Daoy (cell line): ENCODE measurements around the gene PDE3B. TPM values are rescaled to one million over a fixed set of nuclear protein-coding genes. Genes with fewer than 3 reads are reported as not detected.
"Not testable (repeated sequence)": the region's sequence is repeated elsewhere in the genome, so short reads cannot be mapped to it uniquely, and the experiment has no call there.

Experiments used
- DNase-seq: peaks from one replicate; pipeline ENCODE4 v3.0.0-alpha.2; 2015; ENCODE audit warnings: low read depth
- total RNA-seq: library from RNA; depleted of rRNA; stranded (reverse); fragments of >200 nt; shearing (Covaris generic); gene quantifications from 2 replicates; pipeline ENCODE4 v1.2.3, GENCODE V29; 2014; rRNA removed

PDE3B gene
- 2.3 and 5.1 TPM in 2 replicates for total RNA-seq

DNA sequence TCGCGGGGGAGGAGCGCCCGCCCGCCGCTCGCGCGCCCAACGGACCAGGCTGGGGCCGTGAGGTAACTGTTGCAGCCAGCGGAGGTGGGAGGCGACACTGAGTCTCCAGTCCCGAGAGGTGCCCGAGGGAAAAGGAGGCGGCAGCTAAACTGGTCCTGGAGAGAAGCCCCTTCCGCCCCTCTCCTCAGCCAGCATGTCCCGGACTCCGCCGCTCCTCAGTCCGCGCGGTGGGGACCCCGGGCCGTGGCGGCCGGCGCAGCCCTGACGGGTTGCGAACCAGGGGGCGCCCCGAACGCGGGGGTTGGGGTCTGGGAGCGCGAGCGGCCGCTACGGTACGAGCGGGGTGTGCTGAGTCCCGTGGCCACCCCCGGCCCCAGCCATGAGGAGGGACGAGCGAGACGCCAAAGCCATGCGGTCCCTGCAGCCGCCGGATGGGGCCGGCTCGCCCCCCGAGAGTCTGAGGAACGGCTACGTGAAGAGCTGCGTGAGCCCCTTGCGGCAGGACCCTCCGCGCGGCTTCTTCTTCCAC is at the start of gene PDE3B:
TSS of gene PDE3B (plus strand) at position 108 of the 529 bp plus-strand sequence. CDS start at position 380, 272 bp downstream.
- DNase-seq: peak; percentile 82

DNA sequence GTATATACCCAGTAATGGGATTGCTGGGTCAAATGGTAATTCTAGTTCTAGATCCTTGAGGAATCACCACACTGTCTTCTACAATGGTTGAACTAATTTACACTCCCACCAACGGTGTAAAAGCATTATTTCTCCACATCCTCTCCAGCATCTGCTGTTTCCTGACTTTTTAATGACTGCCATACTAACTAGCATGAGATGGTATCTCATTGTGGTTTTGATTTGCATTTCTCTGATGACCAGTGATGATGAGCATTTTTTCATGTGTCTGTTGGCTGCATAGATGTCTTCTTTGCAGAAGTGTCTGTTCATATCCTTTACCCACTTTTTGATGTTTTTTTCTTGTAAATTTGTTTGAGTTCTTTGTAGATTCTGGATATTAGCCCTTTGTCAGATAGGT is 48.3 kb upstream of the PDE3B start:
- not testable (repeated sequence) for DNase-seq

DNA sequence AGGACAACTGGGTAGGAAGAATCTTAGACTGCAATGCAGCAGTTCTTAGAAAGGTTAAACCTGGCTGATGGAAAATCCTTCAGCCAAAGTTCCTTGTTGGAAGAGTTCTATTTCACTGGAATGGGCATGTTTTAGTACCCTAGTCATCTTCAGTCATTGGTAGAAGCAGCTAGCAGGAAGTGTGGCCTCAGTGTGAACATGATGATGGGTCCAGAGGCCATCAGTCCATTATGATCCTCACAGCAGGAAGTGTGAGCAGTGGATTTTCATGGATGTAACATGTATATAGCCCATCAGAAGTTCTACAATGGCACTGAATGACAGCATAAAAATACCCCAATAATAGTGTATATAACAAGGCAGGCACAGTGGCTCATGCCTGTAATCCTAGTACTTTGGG is 35.9 kb upstream of the PDE3B start:
- DNase-seq: no peak

DNA sequence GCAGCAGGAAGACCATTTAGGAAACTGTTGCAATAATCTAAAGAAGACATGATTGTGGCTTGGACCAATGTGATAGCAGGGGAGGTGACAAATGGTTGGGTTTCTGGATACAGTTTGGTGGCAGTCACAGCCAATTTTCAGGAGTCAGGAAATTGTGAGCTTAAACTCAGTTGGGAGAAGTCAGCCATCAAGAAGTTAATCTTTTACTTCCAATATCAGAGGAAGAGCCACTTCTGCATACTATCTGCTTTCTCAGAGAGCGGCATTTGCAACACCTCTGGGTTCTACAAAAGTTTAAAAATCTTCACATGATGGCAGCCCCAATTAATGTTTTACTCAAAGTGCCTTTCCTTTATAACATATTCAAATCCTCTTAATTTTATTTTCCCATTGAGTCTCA is 33.7 kb upstream of the PDE3B start:
- DNase-seq: no peak

DNA sequence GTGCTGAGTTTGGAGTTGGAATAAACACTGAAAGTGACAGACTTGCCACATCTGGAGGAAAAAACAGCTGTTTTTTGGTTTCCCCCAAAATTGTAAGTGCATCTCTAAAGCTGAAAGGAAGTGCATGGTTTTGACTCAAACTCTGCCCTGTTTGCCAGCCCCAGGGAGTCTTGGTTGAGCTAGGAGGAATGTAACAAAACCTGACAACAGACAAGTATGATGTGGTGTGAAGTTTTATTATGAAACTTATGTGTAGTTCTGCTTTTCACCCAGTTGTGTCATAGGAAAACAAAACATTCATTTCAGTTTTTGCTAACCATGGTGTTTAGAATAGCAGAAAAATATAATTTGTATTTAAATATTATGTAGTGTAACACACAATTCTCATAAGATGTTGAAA is 31.7 kb upstream of the PDE3B start:
- no peak for DNase-seq

DNA sequence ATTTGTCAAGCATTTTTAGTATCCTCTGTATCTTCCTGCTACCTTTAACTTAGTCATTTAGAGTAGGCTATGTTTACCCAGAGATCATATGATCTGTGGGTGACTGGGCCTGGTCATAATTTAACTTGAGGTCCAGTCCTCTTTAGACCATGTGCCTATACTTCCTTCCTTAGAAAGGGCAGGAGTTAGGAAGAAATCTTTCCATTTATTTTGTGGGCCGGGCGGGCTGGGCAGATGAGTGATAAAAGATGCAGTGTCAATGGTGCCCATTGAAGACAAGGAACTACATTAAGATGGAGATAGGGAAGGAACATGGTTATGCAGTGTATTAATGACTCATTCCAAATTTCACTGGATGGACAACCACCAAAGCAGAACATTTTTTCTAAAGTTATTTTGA is 30.9 kb upstream of the PDE3B start:
- no peak for DNase-seq

DNA sequence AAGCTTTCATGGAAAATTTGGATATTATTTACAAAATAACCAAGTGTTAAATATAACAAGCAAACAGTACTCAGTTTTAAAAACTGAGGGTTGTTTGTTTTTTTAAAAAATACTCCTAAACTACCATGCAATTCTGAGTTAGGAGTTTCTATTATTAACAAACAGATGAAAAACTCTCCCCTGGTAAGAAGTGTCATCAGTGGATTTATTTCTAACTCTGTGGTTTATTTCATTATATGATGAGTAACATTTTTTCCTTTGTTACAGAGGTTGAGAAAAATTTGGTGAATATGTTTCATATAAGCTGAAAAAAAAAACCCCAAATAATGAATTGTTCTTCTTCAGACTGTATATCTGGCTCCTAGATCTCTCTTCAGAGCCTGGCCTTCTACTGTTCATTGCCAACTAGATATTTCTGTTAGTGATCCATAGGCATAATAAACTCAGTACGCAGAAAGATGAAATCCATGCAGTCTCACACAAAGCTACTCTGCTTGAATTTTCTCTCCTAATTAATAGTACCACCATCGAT is 29.4 kb upstream of the PDE3B start:
- no peak for DNase-seq

DNA sequence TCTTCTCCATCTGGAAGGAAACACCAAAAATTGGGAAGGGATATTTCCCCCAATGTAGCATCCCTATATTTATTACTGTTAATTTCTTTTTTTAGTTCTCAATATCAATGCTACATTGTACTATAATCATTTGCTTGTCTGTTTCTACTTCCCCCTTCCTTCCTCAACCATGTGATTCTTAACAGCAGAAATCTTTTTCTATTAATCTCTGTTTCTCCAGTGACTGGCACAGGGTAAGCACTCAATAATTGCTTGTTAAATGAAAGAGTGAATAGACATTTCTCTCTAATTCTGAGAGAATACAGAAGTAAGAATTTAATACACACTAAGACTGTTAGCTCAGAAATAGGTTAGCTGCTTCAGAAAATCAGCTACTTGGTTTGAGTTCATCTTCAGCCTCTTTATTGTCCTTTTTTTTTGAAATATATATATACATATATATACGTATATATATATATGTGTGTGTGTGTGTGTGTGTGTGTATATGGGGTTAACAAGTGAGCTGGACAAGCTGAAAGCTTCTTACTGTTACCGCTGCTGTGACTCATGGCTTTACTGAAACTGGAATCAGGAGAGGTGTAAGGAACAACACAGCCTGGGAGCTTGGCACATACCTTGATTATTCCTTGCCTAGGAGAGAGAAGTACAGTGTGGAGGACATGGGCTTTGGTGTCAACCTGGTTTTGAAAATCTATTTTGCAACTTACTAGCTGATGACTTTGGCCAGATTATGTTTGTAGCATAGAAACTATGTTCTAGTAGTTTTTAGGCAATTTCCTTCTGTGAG is 26.2 kb upstream of the PDE3B start:
- DNase-seq: peak; percentile 3

DNA sequence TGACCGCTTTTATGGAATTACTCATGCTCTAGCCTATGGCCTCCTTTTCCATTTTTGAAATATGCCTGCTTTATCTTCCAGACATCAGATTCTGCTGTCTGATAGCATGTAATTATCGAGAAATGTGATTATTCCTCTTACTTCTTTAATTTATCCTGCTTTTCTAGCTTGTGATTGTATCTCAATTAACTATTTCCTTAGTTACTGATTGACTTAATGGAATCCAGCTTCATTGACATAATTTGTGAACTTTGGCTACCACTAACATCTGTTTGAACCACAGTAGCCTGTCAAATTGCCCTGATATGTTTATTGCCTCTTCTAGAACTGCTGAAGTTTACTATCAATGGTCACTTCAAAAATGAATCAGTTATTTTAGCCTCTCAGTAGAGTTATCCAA is 25.5 kb upstream of the PDE3B start:
- DNase-seq: no peak

DNA sequence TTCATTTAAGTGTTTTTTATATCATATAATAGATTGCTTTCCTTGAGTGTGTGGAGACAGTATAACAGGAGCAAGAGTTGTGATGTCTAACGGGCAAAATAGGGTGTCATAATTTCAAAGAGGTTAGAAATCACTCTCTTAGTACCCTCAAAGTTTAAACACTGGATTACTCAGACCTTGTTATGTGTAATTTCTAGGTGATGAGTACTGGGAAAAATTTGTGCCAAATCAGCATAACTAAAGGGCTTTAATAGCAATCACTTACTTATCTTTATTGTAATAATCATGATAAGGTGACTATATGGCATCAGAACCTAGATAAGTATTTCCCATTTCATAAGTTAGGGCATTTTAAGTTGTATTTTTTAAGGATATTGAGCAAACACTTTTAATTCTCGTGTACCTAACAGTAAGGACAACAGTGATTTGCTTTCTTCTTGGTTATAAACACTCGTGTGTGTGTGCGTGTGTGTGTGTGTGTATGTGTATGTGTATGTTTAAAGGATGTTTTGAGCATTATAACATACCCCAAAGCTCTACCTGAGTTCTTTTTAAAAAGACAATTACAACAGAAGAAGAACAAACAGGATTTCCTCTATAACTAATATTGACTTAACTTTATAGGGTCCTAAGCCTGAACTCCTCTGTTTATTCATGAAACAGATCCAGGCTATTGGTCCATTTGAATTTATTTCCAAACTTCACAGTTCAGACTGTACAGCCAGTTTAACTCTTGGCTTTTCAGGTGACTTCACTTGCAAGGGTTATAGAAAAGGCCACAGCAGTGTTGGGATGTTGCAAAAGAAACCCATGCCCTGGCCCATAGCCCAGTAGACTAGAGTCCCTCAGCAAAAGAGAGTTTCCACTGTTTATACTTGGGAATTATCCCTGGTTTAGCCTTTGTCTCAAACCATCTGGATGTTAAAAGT is 23.7 kb upstream of the PDE3B start:
- no peak for DNase-seq

DNA sequence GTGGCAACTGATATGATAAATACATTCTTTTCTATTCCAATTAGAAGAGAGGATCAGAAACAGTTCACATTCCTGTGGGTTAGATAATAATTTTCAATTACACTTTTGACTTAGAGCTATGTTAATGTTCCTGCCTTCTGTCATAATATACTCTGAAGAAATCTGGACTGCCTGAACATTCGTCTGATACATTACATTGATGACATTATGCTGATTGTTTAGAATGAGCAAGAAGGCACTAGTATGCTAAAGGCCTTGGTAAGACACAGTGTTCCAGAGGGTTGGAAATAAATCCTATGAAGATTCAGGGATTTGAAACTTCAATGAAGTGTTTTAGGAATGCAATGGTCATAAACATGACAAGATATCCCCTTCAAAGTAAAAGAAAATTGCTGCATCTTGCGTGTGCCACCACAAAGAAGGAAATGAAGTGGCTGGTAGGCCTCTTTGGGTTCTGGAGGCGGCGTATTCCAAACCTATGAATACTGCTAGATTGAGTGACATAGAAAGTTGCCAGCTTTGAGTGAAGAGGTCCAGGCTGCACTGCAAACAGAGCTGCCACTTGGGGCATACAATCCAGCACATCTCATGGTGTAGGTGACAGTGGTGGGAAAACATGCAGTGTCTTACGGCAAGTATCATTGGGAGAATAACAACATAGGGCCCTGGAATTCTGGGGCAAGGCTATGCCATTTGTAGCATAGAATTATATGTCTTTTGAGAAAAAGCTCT is 21.2 kb upstream of the PDE3B start:
- no peak for DNase-seq

DNA sequence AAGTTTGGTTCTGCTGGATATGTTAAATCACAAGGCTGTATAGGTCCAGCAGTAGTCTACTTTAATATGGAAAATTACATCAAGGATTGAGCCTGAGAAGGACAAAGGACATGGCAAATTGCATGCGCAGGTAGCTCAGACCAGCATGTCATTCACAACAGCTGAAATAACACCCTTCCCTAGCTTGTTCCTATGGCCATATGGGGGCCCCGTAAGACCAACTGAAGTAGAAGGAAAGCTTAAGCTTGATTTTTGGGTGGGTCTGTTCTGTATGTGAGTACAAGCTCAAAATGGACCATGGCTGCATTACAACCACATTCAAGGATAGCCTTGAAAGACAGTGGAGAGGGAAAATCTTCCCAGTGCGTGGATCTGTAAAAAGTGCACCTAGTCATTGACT is 20.6 kb upstream of the PDE3B start:
- no peak for DNase-seq

DNA sequence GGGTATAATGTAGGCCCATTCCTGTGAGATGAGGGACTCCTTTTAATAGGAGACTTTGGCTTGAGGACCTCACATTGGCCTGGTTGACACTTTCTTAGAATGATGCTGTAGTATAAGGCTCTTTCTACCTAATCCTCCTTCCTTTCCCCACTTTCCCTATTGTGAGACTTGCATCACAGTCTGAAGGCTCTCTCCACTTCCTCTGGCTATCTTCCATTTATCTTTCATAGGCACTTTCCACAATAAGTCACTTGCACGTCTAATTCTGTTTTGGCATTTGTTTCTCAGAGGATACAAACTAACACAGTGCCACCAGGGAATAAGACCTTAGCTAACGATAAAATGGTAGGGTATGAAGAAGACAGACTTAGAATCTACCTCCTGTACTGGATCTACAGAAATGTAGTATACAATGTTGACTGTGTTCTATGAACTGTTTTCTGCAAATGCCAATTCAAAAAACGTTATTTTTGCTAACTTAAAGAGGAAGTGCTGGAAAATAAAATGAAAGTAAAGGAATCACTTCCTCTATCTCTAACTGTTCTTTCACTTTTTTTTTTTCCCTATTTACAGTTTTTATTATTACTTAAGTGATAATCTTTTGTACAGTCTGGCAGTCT is 17.9 kb upstream of the PDE3B start:
- DNase-seq: no peak

DNA sequence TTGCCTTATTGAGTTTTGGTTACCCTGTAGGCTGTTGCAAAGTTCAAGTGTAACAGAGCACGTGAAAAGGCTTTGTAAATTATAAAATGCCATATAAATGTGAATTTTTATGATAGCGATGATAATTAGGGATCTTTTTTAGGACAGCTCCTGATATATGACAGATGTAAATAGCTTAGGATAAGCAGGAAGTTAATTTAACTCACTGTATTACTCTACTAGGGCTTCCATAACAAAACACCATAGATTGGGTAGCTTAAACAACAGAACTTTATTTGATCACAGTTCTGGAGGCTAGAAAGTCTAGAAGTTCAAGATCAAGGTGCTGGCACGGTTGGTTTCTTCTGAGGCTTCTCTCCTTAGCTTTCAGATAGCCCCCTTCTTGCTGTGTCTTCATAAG is 17.0 kb upstream of the PDE3B start:
- no peak for DNase-seq

DNA sequence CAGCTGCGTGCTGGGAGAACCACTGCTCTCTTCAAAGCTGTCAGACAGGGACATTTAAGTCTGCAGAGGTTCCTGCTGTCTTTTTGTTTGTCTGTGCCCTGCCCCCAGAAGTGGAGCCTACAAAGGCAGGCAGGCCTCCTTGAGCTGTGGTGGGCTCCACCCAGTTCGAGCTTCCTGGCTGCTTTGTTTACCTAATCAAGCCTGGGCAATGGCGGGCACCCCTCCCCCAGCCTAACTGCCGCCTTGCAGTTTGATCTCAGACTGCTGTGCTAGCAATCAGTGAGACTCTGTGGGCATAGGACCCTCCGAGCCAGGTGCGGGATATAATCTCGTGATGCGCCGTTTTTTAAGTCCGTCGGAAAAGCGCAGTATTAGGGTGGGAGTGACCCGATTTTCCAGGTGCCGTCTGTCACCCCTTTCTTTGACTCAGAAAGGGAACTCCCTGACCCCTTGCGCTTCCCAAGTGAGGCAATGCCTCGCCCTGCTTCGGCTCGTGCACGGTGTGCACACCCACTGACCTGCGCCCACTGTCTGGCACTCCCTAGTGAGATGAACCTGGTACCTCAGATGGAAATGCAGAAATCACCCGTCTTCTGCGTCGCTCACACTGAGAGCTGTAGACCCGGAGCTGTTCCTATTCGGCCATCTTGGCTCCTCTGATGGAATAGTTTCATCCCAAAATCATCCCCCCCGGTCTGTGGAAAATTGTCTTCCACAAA is 9.9 kb upstream of the PDE3B start:
- not testable (repeated sequence) for DNase-seq

DNA sequence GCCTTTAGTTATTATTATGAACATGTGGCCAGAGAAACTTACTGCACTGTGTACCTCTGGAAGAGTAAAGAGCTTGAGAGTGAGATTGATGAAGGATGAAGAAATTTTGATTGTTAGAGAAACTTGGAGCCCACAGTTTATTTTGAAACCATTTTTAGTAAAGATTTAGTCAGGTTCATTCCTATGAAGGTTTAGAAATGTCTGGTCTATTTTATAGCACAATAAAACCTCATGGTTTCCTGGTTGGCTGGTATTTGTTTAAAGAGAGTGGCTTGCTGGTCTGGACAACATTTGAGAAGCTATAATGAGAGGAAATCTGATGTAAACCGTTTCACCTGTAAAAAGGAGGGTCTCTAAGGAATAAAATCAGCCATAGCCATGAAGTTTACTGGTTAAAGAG is 8.8 kb upstream of the PDE3B start:
- DNase-seq: no peak

DNA sequence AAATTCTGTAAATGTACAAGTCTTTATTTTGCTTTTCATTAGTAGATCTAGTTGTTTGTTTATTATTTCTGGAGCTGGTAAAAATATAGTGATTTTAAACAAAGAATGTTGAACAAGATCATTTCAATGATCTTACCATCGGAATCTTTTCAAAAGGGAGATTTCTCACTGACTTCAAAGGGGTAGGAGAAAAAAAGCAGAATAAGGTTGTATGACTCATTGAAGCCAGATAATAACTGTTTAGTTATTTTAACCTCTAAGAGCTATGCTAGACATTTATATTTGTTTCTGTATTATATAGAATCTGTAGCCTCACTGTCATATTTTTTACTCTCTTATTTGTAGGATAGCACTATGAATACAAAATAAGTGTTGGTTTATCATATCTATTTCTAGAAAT is 8.1 kb upstream of the PDE3B start:
- DNase-seq: no peak

DNA sequence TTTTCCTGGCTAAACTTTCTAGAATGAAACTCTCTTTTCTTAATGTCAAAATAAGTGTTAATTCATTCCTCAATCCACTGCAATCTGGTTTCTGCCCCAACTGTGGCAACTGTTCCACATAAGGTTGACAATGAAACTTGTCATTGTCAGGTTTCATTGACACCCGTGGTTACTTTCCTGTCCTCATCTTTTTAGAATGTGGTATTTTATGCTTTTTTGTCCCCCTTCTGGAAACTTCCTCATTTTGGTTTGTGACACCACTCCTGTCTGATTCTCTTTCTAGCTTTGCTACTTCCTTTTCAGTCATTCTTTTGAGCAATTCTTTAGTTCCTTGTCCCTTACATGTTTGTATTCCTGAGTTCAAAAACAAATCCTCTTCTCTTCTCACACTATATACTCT is 7.5 kb upstream of the PDE3B start:
- DNase-seq: no peak

DNA sequence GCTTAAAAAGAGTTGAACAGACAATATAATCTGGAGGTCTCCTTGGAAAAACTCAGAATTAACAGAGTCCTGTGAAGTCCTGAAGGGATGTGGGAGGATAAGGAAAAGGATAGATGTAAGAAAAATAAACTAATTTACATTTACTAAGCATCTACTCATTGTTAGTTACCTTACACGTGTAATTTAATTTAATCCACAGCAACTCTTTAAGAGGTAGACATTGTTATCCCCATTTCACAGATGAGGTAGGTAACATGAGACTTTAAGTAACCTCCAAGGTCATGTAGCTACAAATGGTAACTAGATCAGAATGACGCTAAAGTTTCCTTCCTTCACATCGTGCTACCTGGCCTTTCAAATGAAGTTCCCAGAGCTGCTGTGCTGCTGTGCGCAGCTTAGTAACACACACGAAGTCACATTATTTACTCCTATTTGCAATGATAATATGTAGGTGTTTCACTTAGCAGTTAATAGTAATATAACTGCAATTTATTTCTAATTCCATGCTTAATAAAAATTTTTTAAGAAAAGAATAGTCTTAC is 5.7 kb upstream of the PDE3B start:
- no peak for DNase-seq

DNA sequence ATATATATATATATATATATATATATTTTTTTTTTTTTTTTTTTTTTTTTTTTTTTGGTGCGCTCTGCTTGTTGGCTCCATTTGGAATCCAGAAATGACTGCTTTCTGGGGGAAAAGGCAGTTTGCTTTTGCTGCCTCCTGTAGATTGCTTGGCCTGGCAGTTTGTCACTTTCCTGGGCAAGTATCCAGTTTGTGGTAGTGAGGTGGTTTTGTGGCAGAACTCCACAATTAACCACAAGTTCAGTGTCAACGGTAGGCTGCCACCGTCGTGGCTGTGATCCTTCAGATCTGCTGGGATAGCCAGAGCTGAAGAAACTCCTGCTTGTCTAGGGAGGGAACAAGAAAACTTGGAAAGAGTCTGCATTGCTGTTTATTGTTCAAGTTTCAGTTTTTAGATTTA is 5.0 kb upstream of the PDE3B start:
- peak; percentile 63 for DNase-seq
